SK-N-SH (cell line): ENCODE data around the gene ART4. TPM values are rescaled to one million over a fixed set of nuclear protein-coding genes. Genes with fewer than 3 reads are reported as not detected.

Experiments used
- CTCF ChIA-PET: fragments of 300-600, 350-600 bp; formaldehyde crosslinking; extraction: SDS; loops from one replicate; lab custom pipeline; 2021; lab: Yijun Ruan, JAX
- POLR2A ChIA-PET: fragments of 350-600 bp; sonication (Branson Sonifier 250); formaldehyde crosslinking; extraction: SDS; loops from one replicate; lab custom pipeline; 2020; ENCODE audit warnings: antibody characterized with exemption, inconsistent platforms; lab: Yijun Ruan, JAX
- DNase-seq: peaks from one replicate; pipeline ENCODE4 v3.0.0; 2012
- H2AFZ ChIP-seq: fragments of 200-600 bp; sonication (generic); 2 replicates; pipeline ENCODE4 v1.8.1; 2016; ENCODE audit warnings: antibody characterized with exemption, mild to moderate bottlenecking, low read depth
- H3F3A ChIP-seq: fragments of 200-600 bp; sonication (generic); replicated peaks from 2 replicates; pipeline ENCODE3; 2016; ENCODE audit warnings: antibody characterized with exemption, mild to moderate bottlenecking; ENCODE audit not compliant: insufficient read depth
- H3K27ac ChIP-seq, 2 experiments: fragments of 200-500 bp in 1 of 2; fragments of 200-600 bp in 1 of 2; sonication (Bioruptor generic) in 1 of 2; sonication (generic), shearing (Covaris generic) in 1 of 2; 2 replicates each; pipeline versions ENCODE4 v1.5.1 to v1.6.1; 2014 to 2016; ENCODE audit warnings: low read depth in 2 of 2, inconsistent platforms in 1 of 2, low read length in 1 of 2, mild to moderate bottlenecking in 1 of 2, mixed read lengths in 1 of 2
- H3K27me3 ChIP-seq: fragments of 200-600 bp; sonication (generic), shearing (Covaris generic); 2 replicates; pipeline ENCODE4 v1.6.1; 2016; ENCODE audit warnings: mixed run types; ENCODE audit not compliant: insufficient read depth
- H3K36me3 ChIP-seq, 2 experiments: fragments of 200-500 bp in 1 of 2; fragments of 200-600 bp in 1 of 2; sonication (Bioruptor generic) in 1 of 2; sonication (generic) in 1 of 2; replicated peaks in 1 of 2; 2 replicates each; pipeline versions ENCODE3 to v1.5.1; 2014 to 2016; ENCODE audit warnings: low read length in 1 of 2, mild to moderate bottlenecking in 1 of 2; ENCODE audit not compliant: insufficient read depth in 2 of 2, control insufficient read depth in 1 of 2
- H3K4me1 ChIP-seq, 2 experiments: fragments of 200-500 bp in 1 of 2; fragments of 200-600 bp in 1 of 2; sonication (Bioruptor generic) in 1 of 2; sonication (generic), shearing (Covaris generic) in 1 of 2; 2 replicates each; pipeline versions ENCODE4 v1.5.1 to v1.6.1; 2014 to 2016; ENCODE audit warnings: low read depth in 1 of 2, low read length in 1 of 2, mixed run types in 1 of 2; ENCODE audit not compliant: insufficient read depth in 2 of 2, control insufficient read depth in 1 of 2
- H3K4me2 ChIP-seq: fragments of 200-600 bp; sonication (generic), shearing (Covaris generic); 2 replicates; pipeline ENCODE4 v1.6.1; 2017; ENCODE audit warnings: mixed run types
- H3K4me3 ChIP-seq, 2 experiments: fragments of 200-500 bp in 1 of 2; fragments of 200-600 bp in 1 of 2; sonication (Bioruptor generic) in 1 of 2; sonication (generic), shearing (Covaris generic) in 1 of 2; 2 replicates each; pipeline versions ENCODE4 v1.5.1 to v1.8.1; 2014 to 2016; ENCODE audit warnings: low read depth in 2 of 2, inconsistent platforms in 1 of 2, low read length in 1 of 2, mild to moderate bottlenecking in 1 of 2, mixed read lengths in 1 of 2, moderate library complexity in 1 of 2
- H3K79me2 ChIP-seq: fragments of 200-600 bp; sonication (generic); 2 replicates; pipeline ENCODE4 v1.8.1; 2017; ENCODE audit warnings: mild to moderate bottlenecking; ENCODE audit not compliant: insufficient read depth
- H3K9ac ChIP-seq: fragments of 200-600 bp; sonication (generic); 2 replicates; pipeline ENCODE4 v1.6.1; 2017; ENCODE audit warnings: mixed run types
- H3K9me2 ChIP-seq: fragments of 200-600 bp; sonication (generic); 2 replicates; pipeline ENCODE4 v1.6.1; 2017; ENCODE audit warnings: mixed run types
- H3K9me3 ChIP-seq: fragments of 200-600 bp; sonication (generic); 2 replicates; pipeline ENCODE4 v1.6.1; 2017; ENCODE audit warnings: mixed run types, mild to moderate bottlenecking, moderate library complexity
- H4K20me1 ChIP-seq: fragments of 200-600 bp; sonication (generic); 2 replicates; pipeline ENCODE4 v1.6.1; 2017; ENCODE audit warnings: mild to moderate bottlenecking, mixed run types; ENCODE audit not compliant: insufficient read depth
- CHD2 ChIP-seq: fragments of 150-350 bp; IDR thresholded peaks from 2 replicates; pipeline ENCODE4 v1.6.1; 2018; ENCODE audit warnings: low read length; ENCODE audit not compliant: partially characterized antibody
- EP300 ChIP-seq, 2 experiments: IDR thresholded peaks; 2 replicates each; pipeline versions ENCODE4 v1.4.0 to v1.6.1; 2012; ENCODE audit warnings: borderline replicate concordance in 1 of 2, low read depth in 1 of 2, low read length in 1 of 2
- EZH2phosphoT487 ChIP-seq: fragments of 200-600 bp; sonication (generic); IDR thresholded peaks from 2 replicates; pipeline ENCODE4 v1.6.1; 2017; ENCODE audit warnings: low read depth, mixed run types, mild to moderate bottlenecking, antibody characterized with exemption, moderate library complexity, borderline replicate concordance
- FOSL2 ChIP-seq: IDR thresholded peaks from 2 replicates; pipeline ENCODE4 v1.4.0; 2012; ENCODE audit warnings: low read depth, mild to moderate bottlenecking, moderate library complexity, borderline replicate concordance
- FOXJ3 ChIP-seq: sonication (generic); formaldehyde crosslinking; IDR thresholded peaks from 2 replicates; pipeline ENCODE4 v1.5.1; 2020; ENCODE audit warnings: mild to moderate bottlenecking, missing genetic modification reagents
- FOXM1 ChIP-seq: IDR thresholded peaks from 2 replicates; pipeline ENCODE4 v1.4.0; 2012; ENCODE audit warnings: low read depth, mild to moderate bottlenecking
- GABPA ChIP-seq: IDR thresholded peaks from 2 replicates; pipeline ENCODE4 v1.4.0; 2012; ENCODE audit warnings: low read depth, mild to moderate bottlenecking
- GATA2 ChIP-seq: sonication (generic); formaldehyde crosslinking; IDR thresholded peaks from 2 replicates; pipeline ENCODE4 v1.5.0; 2020; ENCODE audit warnings: mild to moderate bottlenecking, missing genetic modification reagents
- MEF2A ChIP-seq: IDR thresholded peaks from 2 replicates; pipeline ENCODE4 v1.4.0; 2012; ENCODE audit warnings: low read depth, borderline replicate concordance
- MXI1 ChIP-seq: IDR thresholded peaks from 2 replicates; pipeline ENCODE4 v1.6.1; 2012; ENCODE audit warnings: mild to moderate bottlenecking, low read depth, low read length, improper control_type of control experiment
- NRF1 ChIP-seq: IDR thresholded peaks from 2 replicates; pipeline ENCODE4 v1.6.1; 2012; ENCODE audit warnings: low read depth, mild to moderate bottlenecking, low read length
- RAD21 ChIP-seq: IDR thresholded peaks from 2 replicates; pipeline ENCODE4 v1.6.1; 2012; ENCODE audit warnings: mild to moderate bottlenecking, low read length
- RCOR1 ChIP-seq: fragments of 150-350 bp; IDR thresholded peaks from 2 replicates; pipeline ENCODE4 v1.6.1; 2017; ENCODE audit warnings: antibody characterized with exemption, low read length
- RXRA ChIP-seq: IDR thresholded peaks from 2 replicates; pipeline ENCODE4 v1.4.0; 2012; ENCODE audit warnings: low read depth, mild to moderate bottlenecking, borderline replicate concordance
- SMC3 ChIP-seq: IDR thresholded peaks from 2 replicates; pipeline ENCODE4 v1.6.1; 2012; ENCODE audit warnings: low read depth, low read length, improper control_type of control experiment
- TAF1 ChIP-seq: IDR thresholded peaks from 2 replicates; pipeline ENCODE4 v1.6.1; 2012; ENCODE audit warnings: low read depth, mild to moderate bottlenecking, low read length, moderate library complexity, borderline replicate concordance
- YY1 ChIP-seq: IDR thresholded peaks from 2 replicates; pipeline ENCODE4 v1.4.0; 2012; ENCODE audit warnings: low read depth, mild to moderate bottlenecking
- WGBS: methylation state at CpG from one replicate; pipeline ENCODE4 v1.1.6; 2017; ENCODE audit warnings: low lambda C conversion rate; 5-methylcytosine and 5-hydroxymethylcytosine counted together
- polyA plus RNA-seq, 3 experiments: library from polyadenylated mRNA; depleted of rRNA; stranded (reverse); fragments of >200 nt; gene quantifications; 2 replicates each; pipeline ENCODE4 v1.2.3, GENCODE V29; 2012
- TF ChIP-seq, protein P1 (sequence below): fragments of 150-350 bp; IDR thresholded peaks from 2 replicates; pipeline ENCODE4 v1.6.1; 2017; ENCODE audit warnings: antibody characterized with exemption, low read length, low read depth, borderline replicate concordance
- TF ChIP-seq, protein P2 (sequence below): IDR thresholded peaks from 2 replicates; pipeline ENCODE4 v1.4.0; 2012; ENCODE audit warnings: low read depth, borderline replicate concordance
- TF ChIP-seq, protein P3 (sequence below): fragments of 150-350 bp; IDR thresholded peaks from 2 replicates; pipeline ENCODE4 v1.6.1; 2016; ENCODE audit warnings: mild to moderate bottlenecking, low read depth, low read length
- TF ChIP-seq, protein P4 (sequence below): fragments of 200-600 bp; sonication (generic); IDR thresholded peaks from 2 replicates; pipeline ENCODE4 v1.6.1; 2017; ENCODE audit warnings: antibody characterized with exemption, mild to moderate bottlenecking, moderate library complexity
- TF ChIP-seq, protein P5 (sequence below): IDR thresholded peaks from 2 replicates; pipeline ENCODE4; 2012

The ART4 gene
- polyA plus RNA-seq, 1 of the 3 experiments (the other 2 are of a cell fraction) = not detected

DNA sequence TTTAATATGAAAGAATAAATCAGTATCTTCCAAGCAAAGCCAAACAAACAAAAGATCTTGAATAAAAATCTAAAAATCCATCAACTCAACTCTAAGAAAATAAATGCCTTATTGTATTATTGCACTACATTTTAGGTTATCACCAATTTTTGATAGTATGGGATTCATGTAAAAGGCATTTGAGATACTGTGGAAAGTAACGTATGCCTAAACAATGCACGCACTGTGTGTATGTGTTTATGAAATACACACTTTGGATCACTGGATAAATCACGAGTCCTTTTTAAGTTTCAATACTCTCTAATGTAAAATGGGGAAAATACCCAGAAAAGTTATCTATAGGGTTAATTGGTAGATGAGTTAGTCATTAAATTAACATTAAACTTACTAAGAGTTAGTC is 57.8 kb downstream of the ART4 start:
- peaks cover 54 to 60% of the 10 kb centered on the region in 2 experiments for H3K36me3 ChIP-seq
- CTCF ChIA-PET = no interaction called here
- H3K4me2 ChIP-seq = no peak overlapping the region
- DNase-seq = no peak
- POLR2A ChIA-PET = interaction anchor here (0.8 kb wide), 1 partner anchor 18 kb away, joined by 3 read pairs; the partner anchor contains the start of genes C12orf60 and WBP11
- no peak overlapping the region for H3K9ac ChIP-seq
- no peaks in the 10 kb centered on the region for H3K9me2 ChIP-seq
- peaks cover 4% of the 10 kb centered on the region for H3F3A ChIP-seq
- no peak overlapping the region for H3K4me3 ChIP-seq
- 92% methylated on average over 3 of the region's 3 CpGs for WGBS
- H3K27me3 ChIP-seq = no peaks in the 10 kb centered on the region
- no peaks in the 10 kb centered on the region for H3K9me3 ChIP-seq
- H2AFZ ChIP-seq = no peak overlapping the region
- no peak overlapping the region for H3K27ac ChIP-seq
- H3K79me2 ChIP-seq = 0 out of 2 replicates have a peak, but pooled peaks cover 4% of the 10 kb centered on the region
- no peaks in the 10 kb centered on the region for H4K20me1 ChIP-seq
- no peak for TF ChIP-seq FOXM1
- TF ChIP-seq GABPA = no peak
- TF ChIP-seq RAD21 = no peak
- TF ChIP-seq FOSL2 = no peak
- TF ChIP-seq EP300 (IDR thresholded peaks at IDR 0.05; ENCODE audit: borderline replicate concordance in 1 of 2, low read depth in 1 of 2, low read length in 1 of 2) = no peak
- TF ChIP-seq FOXJ3 (CRISPR knock-in tag) = no peak
- TF ChIP-seq CHD2 = no peak
- TF ChIP-seq RXRA = no peak
- no peak for TF ChIP-seq GATA2 (CRISPR knock-in tag)
- TF ChIP-seq EZH2phosphoT487 = no peak
- TF ChIP-seq NRF1 = no peak
- no peak for TF ChIP-seq YY1
- no peak for TF ChIP-seq RCOR1
- TF ChIP-seq, protein P1, sequence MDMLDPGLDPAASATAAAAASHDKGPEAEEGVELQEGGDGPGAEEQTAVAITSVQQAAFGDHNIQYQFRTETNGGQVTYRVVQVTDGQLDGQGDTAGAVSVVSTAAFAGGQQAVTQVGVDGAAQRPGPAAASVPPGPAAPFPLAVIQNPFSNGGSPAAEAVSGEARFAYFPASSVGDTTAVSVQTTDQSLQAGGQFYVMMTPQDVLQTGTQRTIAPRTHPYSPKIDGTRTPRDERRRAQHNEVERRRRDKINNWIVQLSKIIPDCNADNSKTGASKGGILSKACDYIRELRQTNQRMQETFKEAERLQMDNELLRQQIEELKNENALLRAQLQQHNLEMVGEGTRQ = no peak
- TF ChIP-seq TAF1 = no peak
- TF ChIP-seq MXI1 = no peak
- H3K4me1 ChIP-seq = no peaks in the 10 kb centered on the region; a peak in 1 of 4 replicates

DNA sequence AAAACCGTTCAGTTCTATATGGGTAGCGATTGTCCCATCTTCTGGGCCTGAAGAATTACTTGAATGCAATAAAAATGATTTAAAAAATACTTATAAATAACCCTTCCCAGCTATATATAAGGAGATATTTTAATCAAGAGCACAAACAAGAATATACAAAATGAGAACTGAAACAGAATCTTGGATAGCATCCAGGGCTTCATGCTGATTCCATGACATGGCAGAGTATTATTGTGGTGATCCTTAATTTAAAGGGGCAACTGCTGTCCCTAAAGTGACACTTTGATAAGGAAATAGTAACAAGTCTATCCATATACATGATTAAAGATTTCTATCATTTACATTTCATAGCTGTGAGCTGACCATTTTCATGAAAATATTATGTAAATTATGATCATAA is 58.9 kb downstream of the ART4 start:
- ChIA-PET CTCF (interaction anchor here (0.6 to 1.0 kb wide), 2 partner anchors 14 to 211 kb away, joined by 3 to 4 read pairs; no protein-coding TSS in a partner anchor), POLR2A (no interaction called here)
- Histone ChIP-seq H3K9me2 (no peaks in the 10 kb centered on the region), H3K79me2 (0 out of 2 replicates have a peak, but pooled peaks cover 4% of the 10 kb centered on the region), H3K27ac (no peak overlapping the region), H3F3A (peaks cover 4% of the 10 kb centered on the region), H3K9ac (no peak overlapping the region), H2AFZ (no peak overlapping the region), H3K9me3 (no peaks in the 10 kb centered on the region), H3K27me3 (no peaks in the 10 kb centered on the region), H3K4me3 (no peak overlapping the region), H3K36me3 (peaks cover 43 to 49% of the 10 kb centered on the region in 2 experiments), H3K4me2 (no peak overlapping the region), H3K4me1 (no peaks in the 10 kb centered on the region; a peak in 1 of 4 replicates), H4K20me1 (no peaks in the 10 kb centered on the region)
- WGBS = 94% methylated on average over 2 of the region's 2 CpGs
- no peak for DNase-seq
- TF ChIP-seq, protein P2, sequence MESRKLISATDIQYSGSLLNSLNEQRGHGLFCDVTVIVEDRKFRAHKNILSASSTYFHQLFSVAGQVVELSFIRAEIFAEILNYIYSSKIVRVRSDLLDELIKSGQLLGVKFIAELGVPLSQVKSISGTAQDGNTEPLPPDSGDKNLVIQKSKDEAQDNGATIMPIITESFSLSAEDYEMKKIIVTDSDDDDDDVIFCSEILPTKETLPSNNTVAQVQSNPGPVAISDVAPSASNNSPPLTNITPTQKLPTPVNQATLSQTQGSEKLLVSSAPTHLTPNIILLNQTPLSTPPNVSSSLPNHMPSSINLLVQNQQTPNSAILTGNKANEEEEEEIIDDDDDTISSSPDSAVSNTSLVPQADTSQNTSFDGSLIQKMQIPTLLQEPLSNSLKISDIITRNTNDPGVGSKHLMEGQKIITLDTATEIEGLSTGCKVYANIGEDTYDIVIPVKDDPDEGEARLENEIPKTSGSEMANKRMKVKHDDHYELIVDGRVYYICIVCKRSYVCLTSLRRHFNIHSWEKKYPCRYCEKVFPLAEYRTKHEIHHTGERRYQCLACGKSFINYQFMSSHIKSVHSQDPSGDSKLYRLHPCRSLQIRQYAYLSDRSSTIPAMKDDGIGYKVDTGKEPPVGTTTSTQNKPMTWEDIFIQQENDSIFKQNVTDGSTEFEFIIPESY = no peak
- no peak for TF ChIP-seq MEF2A
- TF ChIP-seq TAF1 = no peak
- no peak for TF ChIP-seq SMC3
- TF ChIP-seq EZH2phosphoT487 = no peak
- TF ChIP-seq, protein P3, sequence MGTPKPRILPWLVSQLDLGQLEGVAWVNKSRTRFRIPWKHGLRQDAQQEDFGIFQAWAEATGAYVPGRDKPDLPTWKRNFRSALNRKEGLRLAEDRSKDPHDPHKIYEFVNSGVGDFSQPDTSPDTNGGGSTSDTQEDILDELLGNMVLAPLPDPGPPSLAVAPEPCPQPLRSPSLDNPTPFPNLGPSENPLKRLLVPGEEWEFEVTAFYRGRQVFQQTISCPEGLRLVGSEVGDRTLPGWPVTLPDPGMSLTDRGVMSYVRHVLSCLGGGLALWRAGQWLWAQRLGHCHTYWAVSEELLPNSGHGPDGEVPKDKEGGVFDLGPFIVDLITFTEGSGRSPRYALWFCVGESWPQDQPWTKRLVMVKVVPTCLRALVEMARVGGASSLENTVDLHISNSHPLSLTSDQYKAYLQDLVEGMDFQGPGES = no peak
- TF ChIP-seq, protein P4, sequence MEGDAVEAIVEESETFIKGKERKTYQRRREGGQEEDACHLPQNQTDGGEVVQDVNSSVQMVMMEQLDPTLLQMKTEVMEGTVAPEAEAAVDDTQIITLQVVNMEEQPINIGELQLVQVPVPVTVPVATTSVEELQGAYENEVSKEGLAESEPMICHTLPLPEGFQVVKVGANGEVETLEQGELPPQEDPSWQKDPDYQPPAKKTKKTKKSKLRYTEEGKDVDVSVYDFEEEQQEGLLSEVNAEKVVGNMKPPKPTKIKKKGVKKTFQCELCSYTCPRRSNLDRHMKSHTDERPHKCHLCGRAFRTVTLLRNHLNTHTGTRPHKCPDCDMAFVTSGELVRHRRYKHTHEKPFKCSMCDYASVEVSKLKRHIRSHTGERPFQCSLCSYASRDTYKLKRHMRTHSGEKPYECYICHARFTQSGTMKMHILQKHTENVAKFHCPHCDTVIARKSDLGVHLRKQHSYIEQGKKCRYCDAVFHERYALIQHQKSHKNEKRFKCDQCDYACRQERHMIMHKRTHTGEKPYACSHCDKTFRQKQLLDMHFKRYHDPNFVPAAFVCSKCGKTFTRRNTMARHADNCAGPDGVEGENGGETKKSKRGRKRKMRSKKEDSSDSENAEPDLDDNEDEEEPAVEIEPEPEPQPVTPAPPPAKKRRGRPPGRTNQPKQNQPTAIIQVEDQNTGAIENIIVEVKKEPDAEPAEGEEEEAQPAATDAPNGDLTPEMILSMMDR = no peak
- TF ChIP-seq, protein P5, sequence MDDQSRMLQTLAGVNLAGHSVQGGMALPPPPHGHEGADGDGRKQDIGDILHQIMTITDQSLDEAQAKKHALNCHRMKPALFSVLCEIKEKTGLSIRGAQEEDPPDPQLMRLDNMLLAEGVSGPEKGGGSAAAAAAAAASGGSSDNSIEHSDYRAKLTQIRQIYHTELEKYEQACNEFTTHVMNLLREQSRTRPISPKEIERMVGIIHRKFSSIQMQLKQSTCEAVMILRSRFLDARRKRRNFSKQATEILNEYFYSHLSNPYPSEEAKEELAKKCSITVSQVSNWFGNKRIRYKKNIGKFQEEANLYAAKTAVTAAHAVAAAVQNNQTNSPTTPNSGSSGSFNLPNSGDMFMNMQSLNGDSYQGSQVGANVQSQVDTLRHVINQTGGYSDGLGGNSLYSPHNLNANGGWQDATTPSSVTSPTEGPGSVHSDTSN = no peak
- no peak for TF ChIP-seq FOXM1
- TF ChIP-seq NRF1 = no peak
- no peak for TF ChIP-seq CHD2
- TF ChIP-seq GATA2 (CRISPR knock-in tag) = no peak
